Esophagus (tissue), 2 donors: Measurements from ENCODE around the gene SUCO. TPM values are rescaled to one million over a fixed set of nuclear protein-coding genes. Genes with fewer than 3 reads are reported as not detected.

Experiments used
- H3K27ac ChIP-seq, 2 donors: one replicate each; pipeline ENCODE4 v1.5.1; 2013; ENCODE audit warnings: low read depth in 2 of 2, mild to moderate bottlenecking in 2 of 2, inconsistent platforms in 1 of 2, low read length in 1 of 2, moderate library complexity in 1 of 2
- H3K27me3 ChIP-seq, 2 donors: one replicate each; pipeline ENCODE4 v1.6.1; 2013; ENCODE audit warnings: low read length in 2 of 2, control low read depth in 1 of 2, mild to moderate bottlenecking in 1 of 2; ENCODE audit not compliant: insufficient read depth in 2 of 2, control insufficient read depth in 1 of 2
- H3K36me3 ChIP-seq, 2 donors: one replicate each; pipeline ENCODE4 v1.6.1; 2013; ENCODE audit warnings: low read length in 1 of 2; ENCODE audit not compliant: control insufficient read depth in 2 of 2, insufficient read depth in 2 of 2
- H3K4me1 ChIP-seq, 2 donors: one replicate each; pipeline ENCODE4 v1.6.1; 2013; ENCODE audit warnings: low read length in 1 of 2; ENCODE audit not compliant: control insufficient read depth in 2 of 2, insufficient read depth in 2 of 2
- H3K4me3 ChIP-seq, 2 donors: one replicate each; pipeline ENCODE4 v1.5.1; 2013; ENCODE audit warnings: low read length in 2 of 2, mild to moderate bottlenecking in 2 of 2, low read depth in 1 of 2, moderate library complexity in 1 of 2
- H3K9me3 ChIP-seq, 2 donors: one replicate each; pipeline ENCODE4 v1.6.1; 2013; ENCODE audit warnings: mild to moderate bottlenecking in 2 of 2, low read depth in 1 of 2, low read length in 1 of 2, moderate library complexity in 1 of 2; ENCODE audit not compliant: control insufficient read depth in 2 of 2, insufficient read depth in 1 of 2
- WGBS, 2 donors: extraction: QIAGEN DNeasy Blood & Tissue Kit; methylation state at CpG; one replicate each; pipeline ENCODE4 v1.1.7; 2013; 5-methylcytosine and 5-hydroxymethylcytosine counted together
- polyA plus RNA-seq, 2 donors: library from polyadenylated mRNA; stranded (reverse); fragments of 200-250 nt; gene quantifications; one replicate each; pipeline ENCODE4 v1.2.3, GENCODE V29; 2013
- donor health status: healthy with polysubstance abuse.
- donor health status: Bipolar disorder and iron deficiency.

SUCO gene
- polyA plus RNA-seq, 2 donors, result 4.9 to 10.9 TPM

- no peak overlapping the region for H3K4me3 ChIP-seq
- no peaks in the 10 kb centered on the region for H3K27me3 ChIP-seq
- no peaks in the 10 kb centered on the region for H3K36me3 ChIP-seq
- H3K27ac ChIP-seq, result no peak overlapping the region
- WGBS, 2 donors, result 82 to 86% methylated on average over 4 of the region's 4 CpGs
- H3K4me1 ChIP-seq, result no peaks in the 10 kb centered on the region
- H3K9me3 ChIP-seq, result peaks cover 0 to 4% of the 10 kb centered on the region in 2 donors
These were observed 95.5 kb downstream of the SUCO start for GRCh38 chr1:172628401-172628800.

- Histone ChIP-seq H3K4me1 (no peaks in the 10 kb centered on the region), H3K36me3 (no peaks in the 10 kb centered on the region), H3K27me3 (no peaks in the 10 kb centered on the region), H3K27ac (no peak overlapping the region), H3K4me3 (no peak overlapping the region), H3K9me3 (peaks cover 0 to 4% of the 10 kb centered on the region in 2 donors)
- 91 to 92% methylated on average over 2 of the region's 2 CpGs for WGBS, 2 donors
These were observed 96.2 kb downstream of the SUCO start for GRCh38 chr1:172629170-172629569.

- Histone ChIP-seq H3K4me3 (no peak overlapping the region), H3K4me1 (no peaks in the 10 kb centered on the region), H3K27ac (no peak overlapping the region), H3K36me3 (no peaks in the 10 kb centered on the region), H3K9me3 (peaks cover 0 to 4% of the 10 kb centered on the region in 2 donors), H3K27me3 (no peaks in the 10 kb centered on the region)
- WGBS, 2 donors, result 91% methylated on average over 2 of the region's 2 CpGs
These were observed 96.7 kb downstream of the SUCO start for GRCh38 chr1:172629638-172630037.

GRCh38 chr1:172630056-172630818 is 97.3 kb downstream of the SUCO start:
- 91 to 92% methylated on average over 11 of the region's 11 CpGs for WGBS, 2 donors
- H3K9me3 ChIP-seq, result peaks cover 0 to 4% of the 10 kb centered on the region in 2 donors
- no peak overlapping the region for H3K27ac ChIP-seq
- no peaks in the 10 kb centered on the region for H3K4me1 ChIP-seq
- H3K27me3 ChIP-seq, result no peaks in the 10 kb centered on the region
- H3K36me3 ChIP-seq, result no peaks in the 10 kb centered on the region
- no peak overlapping the region for H3K4me3 ChIP-seq

GRCh38 chr1:172630868-172631267 is 97.9 kb downstream of the SUCO start:
- Histone ChIP-seq H3K9me3 (peaks cover 0 to 4% of the 10 kb centered on the region in 2 donors), H3K27ac (no peak overlapping the region), H3K27me3 (no peaks in the 10 kb centered on the region), H3K36me3 (no peaks in the 10 kb centered on the region), H3K4me1 (no peaks in the 10 kb centered on the region), H3K4me3 (no peak overlapping the region)
- 65 to 71% methylated on average over 3 of the region's 3 CpGs for WGBS, 2 donors

- H3K4me3 ChIP-seq, result no peak overlapping the region
- H3K27ac ChIP-seq, result no peak overlapping the region
- WGBS, 2 donors, result 90 to 94% methylated on average over 2 of the region's 2 CpGs
- no peaks in the 10 kb centered on the region for H3K9me3 ChIP-seq
- no peaks in the 10 kb centered on the region for H3K36me3 ChIP-seq
- peaks cover 0 to 2% of the 10 kb centered on the region in 2 donors for H3K4me1 ChIP-seq
- no peaks in the 10 kb centered on the region for H3K27me3 ChIP-seq
These were observed 104.6 kb downstream of the SUCO start for GRCh38 chr1:172637522-172637921.

- 74 to 86% methylated on average over 2 of the region's 2 CpGs for WGBS, 2 donors
- H3K27ac ChIP-seq, result no peak overlapping the region
- no peaks in the 10 kb centered on the region for H3K27me3 ChIP-seq
- peaks cover 0 to 2% of the 10 kb centered on the region in 2 donors for H3K4me1 ChIP-seq
- H3K4me3 ChIP-seq, result no peak overlapping the region
- no peaks in the 10 kb centered on the region for H3K36me3 ChIP-seq
- no peaks in the 10 kb centered on the region for H3K9me3 ChIP-seq
These were observed 105.3 kb downstream of the SUCO start for GRCh38 chr1:172638249-172638648.

GRCh38 chr1:172638885-172639831 is 106.2 kb downstream of the SUCO start:
- H3K4me1 ChIP-seq, result peaks cover 0 to 4% of the 10 kb centered on the region in 2 donors
- no peak overlapping the region for H3K27ac ChIP-seq
- H3K4me3 ChIP-seq, result no peak overlapping the region
- H3K36me3 ChIP-seq, result no peaks in the 10 kb centered on the region
- no peaks in the 10 kb centered on the region for H3K27me3 ChIP-seq
- WGBS, 2 donors, result 53 to 61% methylated on average over 9 of the region's 9 CpGs
- H3K9me3 ChIP-seq, result no peaks in the 10 kb centered on the region

- no peak overlapping the region for H3K27ac ChIP-seq
- WGBS, 2 donors, result 87 to 89% methylated on average over 8 of the region's 8 CpGs
- no peaks in the 10 kb centered on the region for H3K27me3 ChIP-seq
- H3K4me1 ChIP-seq, result peaks cover 0 to 4% of the 10 kb centered on the region in 2 donors
- no peak overlapping the region for H3K4me3 ChIP-seq
- H3K36me3 ChIP-seq, result no peaks in the 10 kb centered on the region
- no peaks in the 10 kb centered on the region for H3K9me3 ChIP-seq
These were observed 107.2 kb downstream of the SUCO start for GRCh38 chr1:172640111-172640510.
